HepG2 (cell line): ENCODE data around the gene MARCHF2. TPM values are rescaled to one million over a fixed set of nuclear protein-coding genes. Genes with fewer than 3 reads are reported as not detected.
"Not testable (repeated sequence)": the region's sequence is repeated elsewhere in the genome, so short reads cannot be mapped to it uniquely, and the experiment has no call there.

Experiments
- ATAC-seq: fragments of 200-7000 bp; cut with Tn5 transposase; 3 replicates; pipeline ENCODE4 v1.9.1; 2020; ENCODE audit warnings: mild to moderate bottlenecking, moderate library complexity
- BruUV-seq: library from RNA; stranded (reverse); fragments of 400-500 nt; replicated peaks from 2 replicates; lab custom pipeline; 2021; lab: Mats Ljungman, UMichigan
- CTCF ChIA-PET: fragments of 300-600 bp; formaldehyde crosslinking; extraction: SDS; loops from one replicate; lab custom pipeline; 2021; ENCODE audit warnings: low total read pairs, inconsistent platforms, low intra/inter-chr PET ratio; lab: Yijun Ruan, JAX
- POLR2A ChIA-PET: fragments of 350-600 bp; sonication (Branson Sonifier 250); formaldehyde crosslinking; loops from one replicate; lab custom pipeline; 2020; ENCODE audit warnings: antibody characterized with exemption, inconsistent platforms; lab: Yijun Ruan, JAX
- DNase-seq: peaks from one replicate; pipeline ENCODE4 v3.0.0-alpha.2; 2015; ENCODE audit warnings: low spot score
- FAIRE-seq: peaks from 3 replicates; lab custom pipeline; 2011; peaks lifted over from hg19 to GRCh38; lab: Jason Lieb, UNC
- H2AFZ ChIP-seq: one replicate; pipeline ENCODE4 v1.6.1; 2011; ENCODE audit warnings: low read length, inconsistent platforms
- H3K27ac ChIP-seq: fragments of 300-600 bp; 3 replicates; pipeline ENCODE4 v1.8.0; 2011; ENCODE audit warnings: mixed run types, mild to moderate bottlenecking, mixed read lengths, low read length, inconsistent platforms; ENCODE audit not compliant: insufficient read depth; ENCODE audit errors: extremely low read length
- H3K27me3 ChIP-seq, 2 experiments: fragments of 200-600 bp in 1 of 2; 2 replicates in 1 of 2; 3 replicates in 1 of 2; pipeline versions ENCODE4 v1.6.0 to v1.8.0; 2011; ENCODE audit warnings: low read length in 2 of 2, mild to moderate bottlenecking in 2 of 2, moderate library complexity in 2 of 2, inconsistent platforms in 1 of 2; ENCODE audit not compliant: insufficient read depth in 2 of 2, control insufficient read depth in 1 of 2
- H3K36me3 ChIP-seq, 2 experiments: fragments of 200-600 bp in 1 of 2; replicated peaks in 1 of 2; 2 replicates in 1 of 2; 3 replicates in 1 of 2; pipeline versions ENCODE4 v1.5.1 to v1.8.0; 2011; ENCODE audit warnings: low read length in 2 of 2, inconsistent platforms in 1 of 2; ENCODE audit not compliant: insufficient read depth in 2 of 2, control insufficient read depth in 1 of 2
- H3K4me1 ChIP-seq: 2 replicates; pipeline ENCODE4 v1.5.1; 2012; ENCODE audit warnings: low read length, inconsistent platforms; ENCODE audit not compliant: insufficient read depth
- H3K4me2 ChIP-seq: 2 replicates; pipeline ENCODE4 v1.6.0; 2011; ENCODE audit warnings: low read depth, low read length, inconsistent platforms
- H3K4me3 ChIP-seq, 3 experiments: fragments of 200-600 bp in 1 of 3; sonication (generic), shearing (Covaris generic) in 1 of 3; replicated peaks in 1 of 3; 2 replicates each; pipeline ENCODE4 v1.5.1; 2011 to 2016; ENCODE audit warnings: low read length in 3 of 3, inconsistent platforms in 2 of 3, low read depth in 2 of 3, mild to moderate bottlenecking in 2 of 3, control low read depth in 1 of 3, mixed read lengths in 1 of 3; ENCODE audit not compliant: insufficient read depth in 1 of 3
- H3K79me2 ChIP-seq: one replicate; pipeline ENCODE4 v1.6.1; 2011; ENCODE audit warnings: low read length, inconsistent platforms; ENCODE audit not compliant: insufficient read depth
- H3K9ac ChIP-seq: 2 replicates; pipeline ENCODE4 v1.6.0; 2011; ENCODE audit warnings: mild to moderate bottlenecking, low read depth, low read length, inconsistent platforms; ENCODE audit not compliant: insufficient read depth
- H3K9me3 ChIP-seq: 2 replicates; pipeline ENCODE4 v1.5.1; 2012; ENCODE audit warnings: mild to moderate bottlenecking, low read length
- H4K20me1 ChIP-seq: 2 replicates; pipeline ENCODE4 v1.6.0; 2011; ENCODE audit warnings: inconsistent platforms, mild to moderate bottlenecking, low read length, moderate library complexity; ENCODE audit not compliant: insufficient read depth
- CTCF ChIP-seq: sonication (generic); formaldehyde crosslinking; IDR thresholded peaks from 2 replicates; pipeline ENCODE4 v1.5.0; 2020; ENCODE audit warnings: mild to moderate bottlenecking, missing genetic modification reagents, moderate library complexity
- STAG1 ChIP-seq: sonication (generic); formaldehyde crosslinking; IDR thresholded peaks from 2 replicates; pipeline ENCODE4 v1.4.0; 2020; ENCODE audit warnings: missing genetic modification reagents
- ZBTB33 ChIP-seq: sonication (generic); formaldehyde crosslinking; IDR thresholded peaks from 2 replicates; pipeline ENCODE4 v1.4.0; 2020; ENCODE audit warnings: missing genetic modification reagents
- WGBS: methylation state at CpG from one replicate; pipeline ENCODE4 v1.1.6; 2017; ENCODE audit warnings: low lambda C conversion rate; 5-methylcytosine and 5-hydroxymethylcytosine counted together
- in situ Hi-C: cut with HindIII; loops from 2 replicates; pipeline ENCODE4 v1.10.0; 2017; ENCODE audit warnings: low pct_unique_long_range_greater_than_20kb; ENCODE audit not compliant: extremely low pct_ligation_motif_present
- intact Hi-C: fragments of 100-400 bp; cut with micrococcal nuclease; formaldehyde crosslinking; loops from one replicate; pipeline ENCODE4 v1.10.0; 2022; ENCODE audit not compliant: unreplicated experiment
- polyA plus RNA-seq, 8 experiments: library from polyadenylated mRNA; depleted of rRNA in 3 of 8; stranded (reverse) in 7 of 8; unstranded in 1 of 8; fragments of >200 nt; fragmentation: Illumina TruSeq in 4 of 8; extraction: Trizol in 4 of 8; gene quantifications; 2 replicates each; pipeline versions ENCODE4 v1.2.1 to v1.2.3, GENCODE V29; 2011 to 2016; ENCODE audit warnings: low read depth in 4 of 8, missing spikeins in 1 of 8, mixed read lengths in 1 of 8; ENCODE audit not compliant: insufficient read depth in 1 of 8
- total RNA-seq, 5 experiments: library from RNA; depleted of rRNA; stranded (reverse); fragments of >200 nt; fragmentation: Illumina TruSeq; extraction: Trizol; gene quantifications; 2 replicates each; pipeline ENCODE4 v1.2.3, GENCODE V29; 2016; ENCODE audit warnings: low read depth in 1 of 5

Gene MARCHF2
- total and polyA plus RNA-seq, 2 of the 13 experiments (the other 11 are each of a cell fraction or from before 2014, with no cell fraction given): 12.7 to 13.0 TPM

GRCh38 chr19:8410718-8411117, 2.4 kb upstream of the MARCHF2 start:
- H3K9me3 ChIP-seq, DNase-seq, H3K9ac ChIP-seq, H3K36me3 ChIP-seq, H3K79me2 ChIP-seq, H3K27ac ChIP-seq, H3K4me2 ChIP-seq, BruUV-seq, H3K27me3 ChIP-seq, H4K20me1 ChIP-seq, ATAC-seq, H2AFZ ChIP-seq, FAIRE-seq, H3K4me3 ChIP-seq, CTCF ChIA-PET: not testable (repeated sequence)
- intact Hi-C loops (loop anchor here (5.0 kb wide), 1 partner anchor 37 kb away; no protein-coding TSS in a partner anchor), in situ Hi-C loops (loop anchor here (5.0 kb wide), 1 partner anchor 42 kb away; no protein-coding TSS in a partner anchor)
- TF ChIP-seq STAG1 (CRISPR knock-in tag): peak; percentile 34
- 0 out of 2 replicates have a peak, but pooled peaks have one; percentile 13 for TF ChIP-seq CTCF
- TF ChIP-seq ZBTB33 (CRISPR knock-in tag): peak; percentile 68
- POLR2A ChIA-PET: interaction anchor here (1.4 kb wide), 1 partner anchor 21 kb away, joined by 3 read pairs; the partner anchor contains the start of gene RAB11B
- H3K4me1 ChIP-seq: peaks cover 26% of the 10 kb centered on the region
- WGBS: 72% methylated on average over 13 of the region's 13 CpGs
